Lower lobe of right lung (tissue), 2 donors: Measurements from ENCODE around the gene METTL24. TPM values are rescaled to one million over a fixed set of nuclear protein-coding genes. Genes with fewer than 3 reads are reported as not detected.
"Not testable (repeated sequence)": the region's sequence is repeated elsewhere in the genome, so short reads cannot be mapped to it uniquely, and the experiment has no call there.

Source experiments
- ATAC-seq, 2 donors: fragments of 200-7000 bp; cut with Tn5 transposase; one replicate each; pipeline ENCODE4 v1.9.1; 2020 to 2022; ENCODE audit warnings: mild to moderate bottlenecking in 2 of 2, moderate library complexity in 2 of 2
- DNase-seq: peaks from one replicate; pipeline ENCODE4 v3.0.0-alpha.2; 2020
- H3K27ac ChIP-seq: fragments of 200-600 bp; one replicate; pipeline ENCODE4 v1.8.0; 2022
- H3K27me3 ChIP-seq: fragments of 200-600 bp; one replicate; pipeline ENCODE4 v1.8.0; 2022; ENCODE audit warnings: low read depth
- H3K36me3 ChIP-seq: fragments of 200-600 bp; one replicate; pipeline ENCODE4 v1.8.0; 2022; ENCODE audit warnings: mild to moderate bottlenecking
- H3K4me1 ChIP-seq: fragments of 200-600 bp; one replicate; pipeline ENCODE4 v1.8.0; 2022
- H3K4me3 ChIP-seq: fragments of 200-600 bp; one replicate; pipeline ENCODE4 v1.8.0; 2022; ENCODE audit warnings: mild to moderate bottlenecking
- H3K9me3 ChIP-seq: fragments of 200-600 bp; one replicate; pipeline ENCODE4 v1.8.0; 2022
- intact Hi-C: fragments of 100-400 bp; cut with DNase I; formaldehyde crosslinking; loops from one replicate; pipeline ENCODE4 v1.11.0; 2022
- total RNA-seq: library from RNA; stranded (reverse); fragmentation: NEBNext Ultra II Directional; extraction: Animal tissue kit (Norgen Biotek cat#: 25700); gene quantifications from one replicate; pipeline ENCODE4 v1.2.1, GENCODE V29; 2021
- TF ChIP-seq, protein P1 (sequence below): fragments of 200-600 bp; IDR thresholded peaks from one replicate; pipeline ENCODE4 v1.8.0; 2022; ENCODE audit warnings: antibody characterized with exemption, mild to moderate bottlenecking
- donor health status: DM: no; HTN: yes; CAD: no; lungs with severe emphysema.

The METTL24 gene
- total RNA-seq, 1 donor from 2014 or later, result 2.8 TPM

DNA sequence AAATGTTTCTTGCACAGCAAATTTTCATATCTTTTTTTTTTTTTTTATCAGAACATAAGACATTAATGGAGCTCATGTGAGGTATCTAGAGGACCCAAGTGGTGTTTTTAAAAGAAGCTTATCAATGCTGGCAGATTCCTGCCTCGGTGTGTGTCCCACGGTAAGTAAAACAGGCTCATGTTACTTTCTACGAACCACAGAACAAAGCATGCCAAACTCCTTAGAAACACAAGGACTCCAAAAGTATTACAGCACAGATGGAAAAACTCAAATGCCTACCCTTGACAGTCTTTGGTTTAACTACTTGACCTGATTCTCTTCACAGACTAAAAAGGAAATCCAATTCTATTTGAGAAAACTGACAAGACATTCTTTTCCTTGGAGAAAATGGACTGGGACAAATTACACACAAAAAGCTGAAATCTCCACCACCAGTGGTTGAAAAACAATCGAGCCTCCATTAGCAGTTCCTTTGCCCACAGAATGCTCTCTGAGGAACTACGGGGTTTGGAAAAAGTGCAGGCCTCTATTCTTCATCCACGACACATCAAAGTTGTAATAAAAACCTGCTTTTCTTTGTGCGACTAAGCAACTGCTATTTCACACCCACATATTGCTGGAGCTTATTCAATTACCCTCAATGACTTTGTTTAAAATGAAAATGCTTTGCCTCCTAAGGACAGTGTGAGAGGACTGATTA is 5.4 kb downstream of the METTL24 start:
- intact Hi-C loops, result no loop called here
- H3K27ac ChIP-seq, result peak overlapping the region; percentile 53
- ATAC-seq, result peak in 1 of 2 donors; percentile 24
- peaks cover 12% of the 10 kb centered on the region for H3K4me1 ChIP-seq
- H3K9me3 ChIP-seq, result no peaks in the 10 kb centered on the region
- H3K4me3 ChIP-seq, result no peak overlapping the region
- TF ChIP-seq, protein P1, sequence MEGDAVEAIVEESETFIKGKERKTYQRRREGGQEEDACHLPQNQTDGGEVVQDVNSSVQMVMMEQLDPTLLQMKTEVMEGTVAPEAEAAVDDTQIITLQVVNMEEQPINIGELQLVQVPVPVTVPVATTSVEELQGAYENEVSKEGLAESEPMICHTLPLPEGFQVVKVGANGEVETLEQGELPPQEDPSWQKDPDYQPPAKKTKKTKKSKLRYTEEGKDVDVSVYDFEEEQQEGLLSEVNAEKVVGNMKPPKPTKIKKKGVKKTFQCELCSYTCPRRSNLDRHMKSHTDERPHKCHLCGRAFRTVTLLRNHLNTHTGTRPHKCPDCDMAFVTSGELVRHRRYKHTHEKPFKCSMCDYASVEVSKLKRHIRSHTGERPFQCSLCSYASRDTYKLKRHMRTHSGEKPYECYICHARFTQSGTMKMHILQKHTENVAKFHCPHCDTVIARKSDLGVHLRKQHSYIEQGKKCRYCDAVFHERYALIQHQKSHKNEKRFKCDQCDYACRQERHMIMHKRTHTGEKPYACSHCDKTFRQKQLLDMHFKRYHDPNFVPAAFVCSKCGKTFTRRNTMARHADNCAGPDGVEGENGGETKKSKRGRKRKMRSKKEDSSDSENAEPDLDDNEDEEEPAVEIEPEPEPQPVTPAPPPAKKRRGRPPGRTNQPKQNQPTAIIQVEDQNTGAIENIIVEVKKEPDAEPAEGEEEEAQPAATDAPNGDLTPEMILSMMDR, result no peak
- DNase-seq, result no peak
- H3K36me3 ChIP-seq, result no peaks in the 10 kb centered on the region
- H3K27me3 ChIP-seq, result peaks cover 12% of the 10 kb centered on the region

DNA sequence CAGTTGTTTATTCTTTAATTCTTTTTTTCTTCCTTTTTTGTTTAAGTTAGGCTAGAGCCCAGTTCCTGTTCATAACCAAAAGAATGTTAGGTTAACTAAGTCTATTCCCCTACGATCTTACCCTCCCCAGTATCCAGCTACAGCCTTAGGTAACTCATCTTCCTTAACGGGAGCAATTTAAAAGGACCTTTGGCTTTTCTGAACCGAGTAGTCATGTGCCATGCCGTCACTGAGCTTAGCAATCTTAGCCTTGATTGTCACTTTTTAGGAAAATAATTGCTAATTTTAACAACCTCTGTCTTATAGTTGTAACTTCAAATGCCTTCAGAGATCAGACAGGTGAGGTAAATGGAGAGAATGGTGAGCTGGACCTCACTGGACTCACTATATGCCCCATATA is 6.2 kb downstream of the METTL24 start:
- TF ChIP-seq, protein P1, result no peak
- Histone ChIP-seq H3K4me1 (peaks cover 12% of the 10 kb centered on the region), H3K36me3 (no peaks in the 10 kb centered on the region), H3K27me3 (peaks cover 8% of the 10 kb centered on the region), H3K27ac (no peak overlapping the region), H3K4me3 (no peak overlapping the region), H3K9me3 (no peaks in the 10 kb centered on the region)
- ATAC-seq (no peak), DNase-seq (no peak)
- intact Hi-C loops, result no loop called here

DNA sequence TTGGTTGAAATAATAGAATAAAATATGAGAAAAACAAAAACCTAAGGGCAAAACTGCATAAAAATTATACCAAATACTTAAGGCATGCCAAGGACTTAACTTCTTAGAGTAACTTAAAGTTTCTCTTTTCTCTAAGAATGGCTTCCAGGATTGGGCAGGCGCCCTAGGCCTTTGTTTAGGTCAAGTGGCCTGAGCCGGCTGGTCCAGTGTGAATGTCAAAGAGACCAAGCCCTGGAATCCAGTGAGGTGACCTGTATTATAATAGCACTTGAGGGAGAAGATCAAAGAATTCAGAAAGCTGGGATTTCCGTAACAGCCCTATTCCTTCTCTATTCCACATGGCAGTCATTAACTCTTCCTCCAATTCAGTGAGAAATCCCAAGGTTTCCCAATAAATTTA is 6.6 kb downstream of the METTL24 start:
- no peak overlapping the region for H3K4me3 ChIP-seq
- no peaks in the 10 kb centered on the region for H3K9me3 ChIP-seq
- TF ChIP-seq, protein P1, result no peak
- H3K27ac ChIP-seq, result no peak overlapping the region
- no peaks in the 10 kb centered on the region for H3K36me3 ChIP-seq
- ATAC-seq (peak in 1 of 2 donors; percentile 69), DNase-seq (peak; percentile 50)
- H3K27me3 ChIP-seq, result peaks cover 4% of the 10 kb centered on the region
- peaks cover 12% of the 10 kb centered on the region for H3K4me1 ChIP-seq
- intact Hi-C loops, result no loop called here

DNA sequence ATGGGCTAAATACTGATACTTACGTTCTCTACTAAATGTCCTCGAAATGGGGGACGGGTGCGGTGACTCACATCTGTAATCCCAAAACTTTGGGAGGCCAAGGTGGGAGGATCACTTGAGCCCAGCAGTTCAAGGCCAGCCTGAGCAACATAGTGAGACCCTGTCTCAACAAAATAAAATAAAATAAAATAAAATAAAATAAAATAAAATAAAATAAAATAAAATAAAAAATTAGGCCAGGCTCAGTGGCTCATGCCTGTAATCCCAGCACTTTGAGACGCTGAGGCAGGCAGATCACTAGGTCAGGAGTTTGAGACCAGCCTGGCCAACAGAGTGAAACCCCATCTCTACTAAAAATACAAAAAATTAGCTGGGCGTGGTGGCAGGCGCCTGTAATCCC is 7.6 kb downstream of the METTL24 start:
- ATAC-seq, intact Hi-C loops, H3K4me3 ChIP-seq, H3K27me3 ChIP-seq, H3K9me3 ChIP-seq, H3K36me3 ChIP-seq, DNase-seq, H3K27ac ChIP-seq: not testable (repeated sequence)
- peaks cover 12% of the 10 kb centered on the region for H3K4me1 ChIP-seq

DNA sequence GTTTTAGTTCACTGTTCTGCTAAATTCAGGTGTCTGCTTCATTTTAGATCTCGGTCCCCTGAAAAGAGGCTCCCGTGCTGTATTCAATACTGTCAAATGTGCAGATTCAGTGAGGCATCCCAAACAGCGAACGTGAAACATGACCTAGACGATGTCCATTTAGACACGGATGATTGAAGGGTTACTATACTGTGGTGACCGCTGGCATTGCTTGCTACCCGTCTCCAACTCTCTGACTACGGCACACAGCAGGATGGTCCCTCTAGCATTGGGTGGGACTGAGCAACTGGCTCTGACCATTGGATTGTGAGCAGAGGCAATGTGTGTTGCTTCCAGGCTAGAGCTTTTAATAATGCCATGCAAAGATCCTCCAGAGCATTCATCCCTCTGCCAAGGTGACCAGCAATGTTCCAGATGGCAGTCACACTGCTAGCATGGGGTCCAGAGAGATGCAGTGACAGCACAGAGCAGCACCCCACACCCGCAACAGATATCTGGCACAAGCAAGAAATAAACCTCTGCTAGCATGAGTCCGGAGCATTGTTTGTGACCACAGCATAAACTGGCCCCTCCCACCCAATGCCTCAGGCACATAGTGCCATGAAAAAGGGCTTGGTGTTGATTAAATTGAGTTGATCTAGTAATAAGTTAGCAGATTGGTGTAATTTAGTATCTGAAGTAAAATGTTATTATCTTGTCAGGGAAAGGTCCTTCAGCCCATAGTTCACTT is 9.0 kb downstream of the METTL24 start:
- ATAC-seq (peak in 1 of 2 donors; percentile 38), DNase-seq (no peak)
- Histone ChIP-seq H3K9me3 (no peaks in the 10 kb centered on the region), H3K27ac (no peak overlapping the region), H3K36me3 (no peaks in the 10 kb centered on the region), H3K4me1 (peaks cover 12% of the 10 kb centered on the region), H3K4me3 (no peak overlapping the region), H3K27me3 (no peaks in the 10 kb centered on the region)
- TF ChIP-seq, protein P1, result no peak
- intact Hi-C loops, result no loop called here

DNA sequence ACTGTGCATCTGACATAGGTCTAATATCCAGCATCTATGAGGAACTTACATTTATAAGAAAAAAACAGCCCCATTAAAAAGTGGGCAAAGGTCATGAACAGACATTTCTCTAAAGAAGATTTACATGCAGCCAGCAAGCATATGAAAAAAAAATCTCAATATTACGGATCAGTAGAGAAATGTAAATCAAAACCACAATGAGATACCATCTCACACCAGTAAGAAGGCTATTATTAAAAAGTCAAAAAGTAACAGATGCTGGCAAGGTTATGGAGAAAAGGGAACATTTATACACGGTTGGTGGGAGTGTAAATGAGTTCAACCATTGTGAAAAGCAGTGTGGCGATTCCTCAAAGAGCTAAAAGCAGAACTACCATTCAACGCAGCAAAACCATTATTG is 13.1 kb downstream of the METTL24 start:
- Histone ChIP-seq H3K4me1 (peaks cover 9% of the 10 kb centered on the region), H3K4me3 (no peak overlapping the region), H3K27ac (no peak overlapping the region), H3K36me3 (no peaks in the 10 kb centered on the region), H3K9me3 (no peaks in the 10 kb centered on the region), H3K27me3 (no peaks in the 10 kb centered on the region)
- intact Hi-C loops, result no loop called here
- no peak for DNase-seq
- ATAC-seq, result no peak
- TF ChIP-seq, protein P1, result no peak
